Ascending aorta (tissue), 2 donors: Measurements from ENCODE around the gene ZNF571. TPM values are rescaled to one million over a fixed set of nuclear protein-coding genes. Genes with fewer than 3 reads are reported as not detected.

Experiments used
- DNase-seq, 2 donors: peaks; one replicate each; pipeline ENCODE4 v3.0.0-alpha.2; 2019; ENCODE audit warnings: low spot score in 2 of 2
- H3K27ac ChIP-seq, 2 donors: fragments of 200-600 bp; sonication (generic); one replicate each; pipeline ENCODE4 v1.5.1; 2016 to 2017; ENCODE audit warnings: mild to moderate bottlenecking in 1 of 2
- H3K27me3 ChIP-seq: fragments of 200-600 bp; sonication (generic); one replicate; pipeline ENCODE4 v1.5.1; 2017
- H3K36me3 ChIP-seq, 2 donors: fragments of 200-600 bp; sonication (generic); one replicate each; pipeline ENCODE4 v1.5.1; 2016
- H3K4me1 ChIP-seq, 2 donors: fragments of 200-600 bp; sonication (generic); one replicate each; pipeline ENCODE4 v1.5.1; 2016 to 2017; ENCODE audit warnings: mild to moderate bottlenecking in 1 of 2
- H3K4me3 ChIP-seq, 2 donors: fragments of 200-600 bp; sonication (generic); one replicate each; pipeline ENCODE4 v1.5.1; 2016 to 2017; ENCODE audit warnings: mild to moderate bottlenecking in 1 of 2
- H3K9me3 ChIP-seq, 2 donors: fragments of 200-600 bp; sonication (generic); one replicate each; pipeline ENCODE4 v1.5.1; 2016
- intact Hi-C: fragments of 100-400 bp; cut with DNase I; formaldehyde crosslinking; loops from one replicate; pipeline ENCODE4 v1.15.1; 2023
- total RNA-seq: library from RNA; depleted of rRNA; stranded (reverse); fragments of >200 nt; gene quantifications from one replicate; pipeline ENCODE4 v1.1.0, GENCODE V29; 2016
- TF ChIP-seq, protein P1 (sequence below), 3 experiments: fragments of 200-600 bp in 2 of 3; fragments of 450-650 bp in 1 of 3; sonication (generic) in 2 of 3; IDR thresholded peaks; one replicate each; pipeline ENCODE4 v1.5.1; 2016 to 2019; ENCODE audit warnings: antibody characterized with exemption in 3 of 3, mild to moderate bottlenecking in 1 of 3, moderate library complexity in 1 of 3

The ZNF571 gene
- 0.11 TPM for total RNA-seq

DNA sequence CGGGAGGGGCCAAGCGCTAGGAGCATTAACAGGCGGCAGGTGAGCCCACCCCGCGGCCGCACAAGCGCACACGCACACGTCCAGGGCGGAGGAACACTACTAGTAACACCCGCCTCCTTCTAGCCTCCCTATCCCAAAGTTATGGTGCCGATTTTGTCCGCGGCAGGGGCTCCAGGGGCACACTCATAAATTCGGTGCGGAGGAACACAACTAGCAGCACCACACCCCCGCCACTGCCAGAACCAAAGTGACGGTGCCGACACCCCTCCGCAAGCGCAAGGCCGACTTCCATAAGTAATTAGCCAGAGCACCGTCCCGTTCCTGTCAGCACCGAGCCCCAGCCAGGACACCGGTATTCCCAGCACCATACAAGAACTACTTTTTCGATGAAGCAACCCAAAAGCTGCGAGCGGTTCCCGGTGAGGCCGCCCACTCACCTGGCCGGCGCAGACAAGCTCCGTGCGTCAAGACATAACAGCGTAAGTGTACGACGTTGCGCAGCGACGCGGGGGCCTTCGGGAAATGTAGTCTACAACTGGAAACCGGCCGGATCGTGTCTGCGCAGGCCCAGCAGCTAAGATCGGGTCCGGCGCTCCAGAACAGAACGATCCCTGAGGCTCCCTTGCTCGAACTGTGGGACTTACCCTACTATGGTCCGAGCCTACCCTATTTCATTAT, at the start of gene ZNF571, which contains the start of gene ZNF540:
Gene ZNF571, minus strand, starts transcription at position 489 of the 678 bp plus-strand sequence. CDS start 8,116 bp downstream, outside the sequence.
Gene ZNF540, plus strand, starts transcription at position 573 of the 678 bp plus-strand sequence. CDS start 3,572 bp downstream, outside the sequence.
- intact Hi-C loops: loop anchor here (1.0 to 5.0 kb wide), 7 partner anchors 60 to 1066 kb away; partner anchors contain the start of genes ZFP30, ZNF260, ZNF345 and ZNF567
- TF ChIP-seq, protein P1, sequence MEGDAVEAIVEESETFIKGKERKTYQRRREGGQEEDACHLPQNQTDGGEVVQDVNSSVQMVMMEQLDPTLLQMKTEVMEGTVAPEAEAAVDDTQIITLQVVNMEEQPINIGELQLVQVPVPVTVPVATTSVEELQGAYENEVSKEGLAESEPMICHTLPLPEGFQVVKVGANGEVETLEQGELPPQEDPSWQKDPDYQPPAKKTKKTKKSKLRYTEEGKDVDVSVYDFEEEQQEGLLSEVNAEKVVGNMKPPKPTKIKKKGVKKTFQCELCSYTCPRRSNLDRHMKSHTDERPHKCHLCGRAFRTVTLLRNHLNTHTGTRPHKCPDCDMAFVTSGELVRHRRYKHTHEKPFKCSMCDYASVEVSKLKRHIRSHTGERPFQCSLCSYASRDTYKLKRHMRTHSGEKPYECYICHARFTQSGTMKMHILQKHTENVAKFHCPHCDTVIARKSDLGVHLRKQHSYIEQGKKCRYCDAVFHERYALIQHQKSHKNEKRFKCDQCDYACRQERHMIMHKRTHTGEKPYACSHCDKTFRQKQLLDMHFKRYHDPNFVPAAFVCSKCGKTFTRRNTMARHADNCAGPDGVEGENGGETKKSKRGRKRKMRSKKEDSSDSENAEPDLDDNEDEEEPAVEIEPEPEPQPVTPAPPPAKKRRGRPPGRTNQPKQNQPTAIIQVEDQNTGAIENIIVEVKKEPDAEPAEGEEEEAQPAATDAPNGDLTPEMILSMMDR (IDR thresholded peaks at IDR 0.05): no peak

DNA sequence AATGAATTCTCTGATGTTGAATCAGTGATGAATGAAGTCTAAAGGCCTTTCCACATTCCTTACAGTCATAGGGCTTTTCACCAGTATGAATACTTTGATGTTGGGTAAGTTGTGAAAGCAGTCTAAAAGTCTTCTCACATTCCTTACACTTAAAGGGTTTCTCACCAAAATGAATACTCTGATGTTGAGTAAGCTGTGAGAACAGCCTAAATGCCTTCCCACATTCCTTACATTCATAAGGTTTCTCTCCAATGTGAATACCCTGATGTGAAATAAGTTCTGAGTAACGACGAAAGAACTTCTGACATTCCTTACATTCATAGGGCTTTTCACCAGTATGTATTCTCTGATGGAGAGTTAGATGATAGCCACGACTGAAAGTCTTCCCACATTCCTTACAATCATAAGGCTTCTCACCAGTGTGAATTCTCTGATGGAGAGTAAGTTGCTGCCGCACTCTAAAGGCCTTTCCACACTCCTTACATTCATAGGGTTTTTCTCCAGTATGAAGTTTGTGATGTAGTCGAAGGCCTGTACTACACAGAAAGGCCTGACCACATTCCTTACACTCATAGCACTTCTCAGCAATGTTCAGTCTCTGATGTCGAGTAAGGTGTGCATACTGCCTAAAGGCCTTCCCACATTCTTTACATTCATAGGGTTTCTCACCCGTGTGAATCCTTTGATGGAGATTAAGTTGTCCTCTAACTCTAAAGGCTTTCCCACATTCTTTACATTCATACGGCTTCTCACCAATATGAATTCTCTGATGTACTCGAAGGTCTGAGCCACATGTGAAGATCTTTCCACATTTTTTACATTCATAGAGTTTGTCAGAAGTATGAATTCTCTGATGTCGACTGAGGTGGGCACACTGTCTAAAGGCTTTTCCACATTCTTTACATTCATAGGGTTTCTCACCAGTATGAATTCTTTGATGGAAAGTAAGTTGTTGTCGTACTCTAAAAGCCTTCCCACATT, 40.8 kb upstream of the ZNF571 start:
- intact Hi-C loops: no loop called here
- Histone ChIP-seq H3K36me3 (peaks cover 54 to 61% of the 10 kb centered on the region in 2 donors), H3K27ac (no peak overlapping the region), H3K27me3 (no peaks in the 10 kb centered on the region), H3K4me1 (no peaks in the 10 kb centered on the region), H3K9me3 (peaks cover 89 to 99% of the 10 kb centered on the region in 2 donors), H3K4me3 (peak overlapping the region in 1 of 2 donors; percentile 7)
- no peak for DNase-seq
- TF ChIP-seq, protein P1 (IDR thresholded peaks at IDR 0.05): no peak

More for the DNA sequence above, at the start of gene ZNF571, which contains the start of gene ZNF540:
- Histone ChIP-seq H3K27ac (peak within 1 kb of the TSS; percentile 82 to 92), H3K4me1 (peaks cover 0 to 3% of the 10 kb centered on the region in 2 donors), H3K27me3 (no peaks in the 10 kb centered on the region), H3K4me3 (peak within 1 kb of the TSS; percentile 71 to 82), H3K9me3 (peaks cover 0 to 44% of the 10 kb centered on the region in 2 donors), H3K36me3 (peaks cover 16 to 17% of the 10 kb centered on the region in 2 donors)
- peak; percentile 81 to 96 for DNase-seq

DNA sequence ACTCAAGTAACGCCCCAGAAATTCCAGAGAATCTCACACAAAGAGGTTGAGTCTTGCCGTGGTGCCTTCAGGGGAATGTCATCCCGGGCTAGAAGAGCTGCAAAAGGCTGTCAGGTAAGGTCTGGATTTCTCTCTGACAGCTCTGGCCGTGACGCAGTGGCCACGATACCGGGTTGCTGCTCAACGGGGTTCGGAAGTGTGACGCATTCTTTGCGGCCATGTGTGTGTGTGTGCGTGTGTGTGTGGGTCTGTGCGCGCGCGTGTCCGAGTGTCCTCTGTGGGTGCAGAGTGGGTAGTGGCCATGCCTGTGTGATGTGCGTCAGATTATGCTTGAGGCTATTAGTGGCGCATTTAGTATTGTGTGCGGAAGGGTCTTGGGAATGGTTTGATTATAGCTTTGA, 390 bp upstream of the ZNF571 start:
- H3K27me3 ChIP-seq: no peaks in the 10 kb centered on the region
- peak overlapping the region; percentile 82 to 92 for H3K27ac ChIP-seq
- DNase-seq: peak; percentile 62 to 88
- intact Hi-C loops: loop anchor here (1.0 to 5.0 kb wide), 7 partner anchors 60 to 1067 kb away; partner anchors contain the start of genes ZFP30, ZNF260, ZNF345 and ZNF567
- H3K4me3 ChIP-seq: peak overlapping the region; percentile 71 to 82
- TF ChIP-seq, protein P1 (IDR thresholded peaks at IDR 0.05): no peak
- H3K4me1 ChIP-seq: peaks cover 0 to 3% of the 10 kb centered on the region in 2 donors
- peaks cover 21 to 23% of the 10 kb centered on the region in 2 donors for H3K36me3 ChIP-seq
- peaks cover 0 to 44% of the 10 kb centered on the region in 2 donors for H3K9me3 ChIP-seq

DNA sequence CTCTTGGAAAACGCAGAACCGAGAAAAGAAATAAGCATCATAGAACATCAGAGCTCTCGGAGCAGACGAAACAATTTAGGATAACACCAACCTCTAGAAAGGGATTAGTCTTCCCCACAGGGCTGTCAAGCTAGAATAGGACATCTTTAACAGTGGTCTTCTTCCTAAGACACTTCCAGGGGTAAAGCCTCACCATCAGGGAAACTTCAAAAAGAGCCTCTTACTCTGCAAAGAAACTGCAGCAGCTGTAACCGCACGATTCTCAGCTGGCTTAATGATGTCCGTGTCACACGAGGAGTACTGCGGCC, 642 bp downstream of the ZNF571 start:
- H3K36me3 ChIP-seq: peaks cover 11 to 12% of the 10 kb centered on the region in 2 donors
- peak overlapping the region; percentile 71 to 82 for H3K4me3 ChIP-seq
- H3K27me3 ChIP-seq: no peaks in the 10 kb centered on the region
- no peak for DNase-seq
- TF ChIP-seq, protein P1 (IDR thresholded peaks at IDR 0.05): no peak
- H3K9me3 ChIP-seq: peaks cover 0 to 44% of the 10 kb centered on the region in 2 donors
- peak overlapping the region; percentile 82 to 92 for H3K27ac ChIP-seq
- intact Hi-C loops: loop anchor here (1.0 to 5.0 kb wide), 7 partner anchors 61 to 1066 kb away; partner anchors contain the start of genes ZFP30, ZNF260, ZNF345 and ZNF567
- H3K4me1 ChIP-seq: peaks cover 0 to 3% of the 10 kb centered on the region in 2 donors

DNA sequence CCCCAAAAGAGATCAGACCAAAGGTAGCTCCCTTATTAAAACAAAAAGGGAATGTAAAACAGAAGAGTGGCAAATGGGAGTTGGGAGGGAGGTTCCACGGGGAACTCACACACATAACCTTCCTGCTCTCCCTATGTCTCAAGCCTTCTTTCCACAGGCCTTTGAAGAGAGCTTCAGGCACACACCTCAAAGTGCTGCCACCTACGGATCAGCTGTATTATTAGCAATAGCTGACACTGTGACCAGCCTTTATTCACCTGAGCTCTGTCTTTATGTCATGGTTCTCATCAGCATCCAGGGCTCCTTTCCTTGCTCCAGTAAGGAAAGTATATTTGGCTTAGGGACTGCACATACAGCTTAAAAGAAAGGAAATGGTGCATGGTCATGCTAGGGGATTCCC, 11.3 kb downstream of the ZNF571 start:
- H3K4me1 ChIP-seq: no peaks in the 10 kb centered on the region
- H3K27ac ChIP-seq: no peak overlapping the region
- peaks cover 83 to 89% of the 10 kb centered on the region in 2 donors for H3K36me3 ChIP-seq
- peak overlapping the region in 1 of 2 donors; percentile 7 for H3K4me3 ChIP-seq
- H3K9me3 ChIP-seq: peaks cover 36 to 49% of the 10 kb centered on the region in 2 donors
- no peaks in the 10 kb centered on the region for H3K27me3 ChIP-seq
- intact Hi-C loops: no loop called here
- no peak for DNase-seq
- TF ChIP-seq, protein P1 (IDR thresholded peaks at IDR 0.05): no peak
